Fibroblast of pulmonary artery (primary cell): ENCODE results near the gene RITA1.

ENCODE experiments used
- DNase-seq: peaks from one replicate; pipeline ENCODE4 v3.0.0-alpha.2; 2010; ENCODE audit warnings: low read depth
- H3K4me3 ChIP-seq: replicated peaks from 2 replicates; pipeline ENCODE4 v1.5.1; 2011; ENCODE audit warnings: low read depth, mild to moderate bottlenecking, control low read depth, low read length, moderate library complexity
- TF ChIP-seq, protein P1 (sequence below): IDR thresholded peaks from 2 replicates; pipeline ENCODE4 v1.5.1; 2011; ENCODE audit warnings: mild to moderate bottlenecking, control low read depth, low read length, inconsistent platforms; ENCODE audit errors: missing control alignments

RITA1 gene

GRCh38 chr12:113155646-113156045 is 29.9 kb upstream of the RITA1 start:
- H3K4me3 ChIP-seq, result no peak overlapping the region
- TF ChIP-seq, protein P1, sequence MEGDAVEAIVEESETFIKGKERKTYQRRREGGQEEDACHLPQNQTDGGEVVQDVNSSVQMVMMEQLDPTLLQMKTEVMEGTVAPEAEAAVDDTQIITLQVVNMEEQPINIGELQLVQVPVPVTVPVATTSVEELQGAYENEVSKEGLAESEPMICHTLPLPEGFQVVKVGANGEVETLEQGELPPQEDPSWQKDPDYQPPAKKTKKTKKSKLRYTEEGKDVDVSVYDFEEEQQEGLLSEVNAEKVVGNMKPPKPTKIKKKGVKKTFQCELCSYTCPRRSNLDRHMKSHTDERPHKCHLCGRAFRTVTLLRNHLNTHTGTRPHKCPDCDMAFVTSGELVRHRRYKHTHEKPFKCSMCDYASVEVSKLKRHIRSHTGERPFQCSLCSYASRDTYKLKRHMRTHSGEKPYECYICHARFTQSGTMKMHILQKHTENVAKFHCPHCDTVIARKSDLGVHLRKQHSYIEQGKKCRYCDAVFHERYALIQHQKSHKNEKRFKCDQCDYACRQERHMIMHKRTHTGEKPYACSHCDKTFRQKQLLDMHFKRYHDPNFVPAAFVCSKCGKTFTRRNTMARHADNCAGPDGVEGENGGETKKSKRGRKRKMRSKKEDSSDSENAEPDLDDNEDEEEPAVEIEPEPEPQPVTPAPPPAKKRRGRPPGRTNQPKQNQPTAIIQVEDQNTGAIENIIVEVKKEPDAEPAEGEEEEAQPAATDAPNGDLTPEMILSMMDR, result no peak
- DNase-seq, result no peak

- TF ChIP-seq, protein P1, result no peak
- no peak overlapping the region for H3K4me3 ChIP-seq
- no peak for DNase-seq
Measured at GRCh38 chr12:113157218-113157859, 28.2 kb upstream of the RITA1 start.

GRCh38 chr12:113158439-113159203 is 26.9 kb upstream of the RITA1 start:
- TF ChIP-seq, protein P1, result no peak
- no peak for DNase-seq
- no peak overlapping the region for H3K4me3 ChIP-seq

DNA sequence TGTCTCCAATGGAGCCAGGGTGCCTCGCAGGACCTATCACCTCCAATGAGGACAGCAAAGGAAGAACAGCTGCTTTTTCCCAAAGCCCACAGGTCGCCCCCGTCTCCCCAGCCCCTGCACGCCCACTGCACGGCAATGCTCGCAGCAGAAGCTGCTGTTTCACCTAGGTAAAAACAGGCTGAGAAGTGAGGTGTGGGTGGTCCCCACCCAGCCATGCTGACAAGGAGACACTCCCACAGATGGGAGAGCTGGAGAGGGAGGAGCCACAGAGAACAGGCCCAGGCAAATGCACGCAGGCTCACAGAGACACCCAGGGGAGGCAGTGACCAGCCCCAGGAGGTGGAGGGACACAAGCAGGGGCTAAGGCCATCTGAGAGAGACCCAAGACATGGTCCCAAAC is 25.6 kb upstream of the RITA1 start:
- no peak overlapping the region for H3K4me3 ChIP-seq
- TF ChIP-seq, protein P1, result no peak
- no peak for DNase-seq

DNA sequence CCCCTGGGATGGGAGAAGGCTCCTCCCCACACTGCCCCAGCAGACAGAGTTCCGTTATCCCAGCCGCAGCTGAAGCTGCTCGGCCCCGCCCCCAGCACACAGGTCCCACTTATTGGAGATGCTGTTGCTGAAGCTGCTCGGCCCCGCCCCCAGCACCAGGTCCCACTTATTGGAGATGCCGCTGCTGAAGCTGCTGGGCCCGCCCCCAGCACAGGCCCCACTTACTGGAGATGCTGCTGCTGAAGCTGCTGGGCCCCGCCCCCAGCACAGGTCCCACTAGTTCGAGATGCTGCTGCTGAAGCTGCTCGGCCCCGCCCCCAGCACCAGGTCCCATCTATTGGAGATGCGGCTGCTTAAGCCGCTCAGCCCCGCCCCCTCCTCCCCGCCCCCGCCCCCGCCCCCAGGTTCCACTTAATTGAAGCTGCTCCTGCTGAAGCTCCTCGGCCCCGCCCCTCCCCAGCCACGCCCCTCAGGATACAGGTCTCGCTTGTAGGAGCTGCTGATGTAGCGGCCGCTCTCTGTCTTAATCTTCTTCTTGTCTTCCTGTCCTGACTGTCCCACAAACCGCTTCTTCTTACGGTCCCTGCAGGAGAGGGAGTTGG is 24.0 kb upstream of the RITA1 start:
- TF ChIP-seq, protein P1, result no peak
- no peak for DNase-seq
- H3K4me3 ChIP-seq, result no peak overlapping the region

DNA sequence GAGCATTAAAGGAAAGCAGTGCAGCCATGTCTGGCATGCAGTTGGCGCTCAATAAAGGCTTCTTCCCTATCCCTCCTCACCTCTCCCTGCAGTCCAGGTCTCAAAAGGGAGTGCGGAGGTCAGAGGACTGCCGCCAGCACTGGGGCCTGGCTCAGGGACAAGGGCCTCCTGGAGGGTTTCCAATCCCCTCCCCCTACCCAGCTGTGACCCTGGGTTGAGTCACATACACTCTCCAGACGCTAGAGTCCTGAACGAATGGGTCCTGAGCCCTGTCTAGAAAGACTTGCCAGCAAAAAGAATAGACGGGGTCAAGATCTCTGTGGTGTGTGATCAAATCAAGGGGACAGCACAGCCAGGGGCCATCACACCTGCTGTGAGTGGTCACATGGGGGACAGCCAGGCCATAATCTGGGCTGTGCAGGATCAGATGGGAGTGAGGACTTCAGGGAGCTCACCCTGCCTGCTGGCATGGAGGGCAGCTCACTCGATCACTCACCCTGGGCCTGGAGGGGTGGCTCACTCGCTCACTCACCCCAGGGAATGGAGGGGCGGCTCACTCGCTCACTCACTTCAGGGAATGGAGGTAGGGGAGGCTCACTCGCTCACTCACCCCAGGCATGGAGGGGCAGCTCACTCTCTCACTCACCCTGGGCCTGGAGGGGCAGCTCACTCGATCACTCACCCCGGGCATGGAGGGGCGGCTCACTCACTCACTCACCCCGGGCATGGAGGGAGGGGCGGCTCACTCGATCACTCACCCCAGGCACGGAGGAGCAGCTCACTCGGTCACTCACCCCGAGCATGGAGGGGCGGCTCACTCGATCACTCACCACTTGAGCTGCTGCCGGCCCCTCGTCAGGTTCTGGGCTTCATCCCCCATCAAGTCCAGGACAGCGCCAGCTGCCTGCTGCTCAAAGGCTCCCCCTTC is 23.2 kb upstream of the RITA1 start:
- TF ChIP-seq, protein P1, result no peak
- peak; percentile 46 for DNase-seq
- H3K4me3 ChIP-seq, result no peak overlapping the region
